Cardiac fibroblast (primary cell): ENCODE results near the gene RPL27A.

Experiments used
- DNase-seq, 2 donors: peaks; one replicate each; pipeline versions ENCODE4 v3.0.0 to v3.0.0-alpha.2; 2010; ENCODE audit warnings: low read depth in 2 of 2
- H3K4me3 ChIP-seq, 2 donors: replicated peaks in 1 of 2; 1 replicate in 1 of 2; 2 replicates in 1 of 2; pipeline ENCODE4 v1.5.1; 2011; ENCODE audit warnings: low read depth in 2 of 2, low read length in 2 of 2, mild to moderate bottlenecking in 2 of 2, moderate library complexity in 1 of 2
- TF ChIP-seq, protein P1 (sequence below): IDR thresholded peaks from one replicate; pipeline ENCODE4 v1.5.1; 2011; ENCODE audit warnings: low read depth, mild to moderate bottlenecking, low read length, inconsistent platforms

RPL27A gene

DNA sequence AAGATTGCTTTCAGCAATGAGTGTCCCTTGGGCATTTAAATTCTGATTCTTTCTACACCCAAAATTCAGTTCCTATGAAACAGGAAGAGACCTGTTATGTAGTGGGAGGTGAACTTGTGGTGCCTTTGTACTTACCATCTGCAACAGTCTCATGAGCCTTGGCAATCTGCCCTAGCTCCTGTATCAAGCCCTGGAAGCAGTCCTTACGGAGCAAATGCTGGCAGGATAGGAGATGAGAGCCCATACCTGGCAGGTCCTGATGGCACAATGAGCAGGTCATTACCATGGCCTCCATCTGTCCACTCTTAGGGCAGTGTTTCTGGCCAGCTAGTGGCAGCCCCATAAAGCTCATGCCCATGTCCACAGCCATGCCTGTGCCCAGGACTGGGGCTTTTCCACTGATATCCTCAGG lies 10.9 kb upstream of the RPL27A start:
- DNase-seq: peak in 1 of 2 donors; percentile 85
- no peak overlapping the region for H3K4me3 ChIP-seq
- TF ChIP-seq, protein P1, sequence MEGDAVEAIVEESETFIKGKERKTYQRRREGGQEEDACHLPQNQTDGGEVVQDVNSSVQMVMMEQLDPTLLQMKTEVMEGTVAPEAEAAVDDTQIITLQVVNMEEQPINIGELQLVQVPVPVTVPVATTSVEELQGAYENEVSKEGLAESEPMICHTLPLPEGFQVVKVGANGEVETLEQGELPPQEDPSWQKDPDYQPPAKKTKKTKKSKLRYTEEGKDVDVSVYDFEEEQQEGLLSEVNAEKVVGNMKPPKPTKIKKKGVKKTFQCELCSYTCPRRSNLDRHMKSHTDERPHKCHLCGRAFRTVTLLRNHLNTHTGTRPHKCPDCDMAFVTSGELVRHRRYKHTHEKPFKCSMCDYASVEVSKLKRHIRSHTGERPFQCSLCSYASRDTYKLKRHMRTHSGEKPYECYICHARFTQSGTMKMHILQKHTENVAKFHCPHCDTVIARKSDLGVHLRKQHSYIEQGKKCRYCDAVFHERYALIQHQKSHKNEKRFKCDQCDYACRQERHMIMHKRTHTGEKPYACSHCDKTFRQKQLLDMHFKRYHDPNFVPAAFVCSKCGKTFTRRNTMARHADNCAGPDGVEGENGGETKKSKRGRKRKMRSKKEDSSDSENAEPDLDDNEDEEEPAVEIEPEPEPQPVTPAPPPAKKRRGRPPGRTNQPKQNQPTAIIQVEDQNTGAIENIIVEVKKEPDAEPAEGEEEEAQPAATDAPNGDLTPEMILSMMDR: no peak

DNA sequence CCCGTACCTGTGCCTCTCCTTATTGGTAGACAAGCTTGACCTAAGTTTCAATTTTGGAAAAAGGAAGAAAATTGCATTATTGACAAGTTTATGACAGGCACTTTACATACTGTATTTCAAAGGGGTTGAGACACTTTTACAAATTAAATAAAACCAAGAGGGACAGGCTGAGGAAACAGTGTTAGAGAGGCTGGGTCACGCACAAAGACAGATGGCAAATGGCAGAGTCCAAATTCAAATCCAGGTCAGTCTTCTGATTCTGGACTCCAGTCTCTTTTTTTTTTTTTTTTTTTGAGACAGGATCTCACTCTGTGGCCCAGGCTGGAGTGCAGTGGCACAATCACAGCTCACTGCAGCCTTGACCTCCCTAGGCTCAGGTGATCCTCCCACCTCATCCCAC lies 10.2 kb upstream of the RPL27A start:
- TF ChIP-seq, protein P1: no peak
- DNase-seq: no peak
- no peak overlapping the region for H3K4me3 ChIP-seq

DNA sequence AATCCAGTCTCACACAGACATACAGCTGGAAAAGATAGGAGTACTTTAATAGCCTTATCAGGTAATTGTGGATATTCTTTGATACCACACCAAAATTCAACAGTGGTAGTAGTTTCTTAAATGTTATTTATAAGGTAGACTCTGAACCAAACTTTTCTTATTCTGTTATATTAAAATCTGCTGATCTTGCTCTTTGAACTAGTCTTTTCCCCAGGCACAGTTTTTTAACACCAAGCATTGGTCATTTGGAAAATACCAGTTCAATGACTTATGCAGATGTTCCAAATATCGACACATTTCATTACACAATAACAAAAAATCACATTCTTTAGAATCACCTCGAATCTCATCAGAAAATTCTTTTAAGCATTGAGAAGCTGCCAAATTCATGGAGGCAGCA lies 7.7 kb upstream of the RPL27A start:
- H3K4me3 ChIP-seq: no peak overlapping the region
- DNase-seq: no peak
- TF ChIP-seq, protein P1: no peak

DNA sequence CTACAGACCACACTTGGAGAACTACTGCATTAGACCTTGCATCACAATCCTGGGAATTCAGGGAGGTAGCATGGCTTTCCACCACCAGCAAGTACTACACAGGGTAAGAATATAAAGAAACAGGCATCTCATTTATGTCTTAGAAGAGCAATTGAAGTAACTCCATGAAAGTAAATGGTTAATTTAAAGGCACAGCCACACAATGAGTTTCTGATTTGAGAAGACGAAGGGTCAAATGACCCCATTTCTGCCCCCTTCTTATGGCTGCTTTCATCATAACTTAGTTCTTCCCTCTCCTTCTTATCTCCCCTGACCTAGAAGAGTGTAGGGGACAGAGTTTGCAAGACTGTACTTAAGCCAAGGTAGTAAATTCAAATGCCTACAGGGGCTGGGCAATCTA lies 6.1 kb upstream of the RPL27A start:
- TF ChIP-seq, protein P1: no peak
- DNase-seq: no peak
- no peak overlapping the region for H3K4me3 ChIP-seq

DNA sequence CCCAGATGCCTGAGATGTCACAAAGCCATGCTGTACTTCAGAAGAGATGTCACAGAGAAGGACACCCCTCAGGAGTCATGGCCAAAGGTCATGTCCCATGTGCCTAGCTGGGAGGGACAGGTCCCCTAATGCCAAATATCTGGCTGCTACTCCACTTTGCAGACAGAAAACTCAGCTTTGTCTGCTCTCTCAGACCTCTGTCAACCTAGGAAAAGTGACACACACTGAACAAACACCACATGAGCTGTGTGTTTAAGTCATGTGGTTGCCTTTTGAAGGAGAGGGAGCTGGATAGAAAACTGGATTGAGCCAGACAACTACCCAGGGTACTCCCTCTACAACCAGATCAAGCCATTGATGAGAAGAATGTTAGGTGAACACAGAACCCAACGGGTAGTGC lies 3.6 kb upstream of the RPL27A start:
- DNase-seq: no peak
- H3K4me3 ChIP-seq: no peak overlapping the region
- TF ChIP-seq, protein P1: no peak

DNA sequence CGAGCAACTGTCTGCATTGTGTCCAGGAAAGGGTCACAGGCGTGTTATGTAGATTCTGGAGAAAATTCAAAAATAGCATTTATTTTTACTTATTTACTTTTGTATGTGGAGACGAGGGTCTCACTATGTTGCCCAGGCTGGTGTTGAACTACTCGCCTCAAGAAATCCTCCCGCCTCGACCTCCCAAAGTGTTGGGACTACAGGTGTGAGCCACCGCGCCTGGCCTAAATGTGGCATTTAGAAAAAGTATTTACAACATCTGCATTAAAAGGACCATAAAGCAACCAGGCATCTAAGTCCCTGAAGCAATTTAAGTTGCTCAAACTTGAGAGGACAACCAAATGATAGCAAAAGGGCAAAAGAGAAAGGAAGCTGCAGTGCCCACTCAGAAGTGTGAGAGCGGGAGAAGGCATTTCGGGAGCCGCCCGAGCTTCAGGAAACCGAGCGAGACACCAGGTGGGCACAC lies 722 bp upstream of the RPL27A start:
- DNase-seq: no peak
- peak overlapping the region; percentile 96 to 98 for H3K4me3 ChIP-seq
- TF ChIP-seq, protein P1: no peak

DNA sequence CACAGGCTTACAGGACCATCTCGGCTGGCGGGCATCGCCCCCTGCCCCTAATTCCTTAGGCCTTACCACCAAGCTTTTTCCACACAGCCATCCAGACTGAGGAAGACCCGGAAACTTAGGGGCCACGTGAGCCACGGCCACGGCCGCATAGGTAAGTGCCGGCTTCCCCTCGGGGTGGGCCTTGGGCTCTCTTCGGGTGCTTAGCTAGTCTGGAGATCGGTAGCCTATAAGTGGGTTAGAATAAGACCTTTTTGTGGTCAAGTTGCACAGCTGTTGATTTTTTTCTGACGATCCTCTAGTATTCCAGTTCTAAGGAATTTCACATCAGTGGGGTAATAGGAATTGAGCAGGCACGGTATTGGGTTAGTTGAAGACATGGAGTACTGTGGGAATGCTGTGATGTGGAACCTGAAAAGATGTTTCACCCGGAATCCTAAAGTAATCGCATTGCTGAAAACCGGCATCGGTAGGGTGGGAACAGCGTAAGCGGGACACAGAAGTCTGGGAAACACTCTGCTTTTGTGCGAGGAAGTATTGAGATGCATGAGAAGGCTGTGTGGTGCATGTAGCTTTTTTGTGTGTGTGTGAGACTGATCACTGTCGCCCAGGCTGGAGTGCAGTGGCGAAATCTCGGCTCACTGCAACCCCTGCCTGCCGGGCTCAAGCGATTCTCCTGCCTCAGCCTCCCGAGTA lies 669 bp downstream of the RPL27A start:
- TF ChIP-seq, protein P1: no peak
- no peak for DNase-seq
- H3K4me3 ChIP-seq: peak overlapping the region; percentile 96 to 98
